ENCODE data around the gene UBE2E1. TPM values are rescaled to one million over a fixed set of nuclear protein-coding genes. Genes with fewer than 3 reads are reported as not detected.

Gene UBE2E1
- total RNA-seq, 2 donors from 2014 or later = 76.2 to 78.4 TPM

GRCh38 chr3:23778446-23778845, 27.3 kb upstream of the UBE2E1 start:
- Mint-ChIP-seq H3K4me1 (ENCODE audit: low read depth) (no peaks in the 10 kb centered on the region), H3K4me3 (no peak overlapping the region), H3K27ac (no peak overlapping the region), H3K9me3 (no peaks in the 10 kb centered on the region), H3K27me3 (ENCODE audit: low read depth) (peaks cover 17% of the 10 kb centered on the region), H3K36me3 (ENCODE audit: insufficient read depth in 2 of 2) (no peaks in the 10 kb centered on the region)
- DNase-seq (no peak), ATAC-seq (replicated peaks in 1 of 2) (no peak)

- ATAC-seq (replicated peaks in 1 of 2) = no peak
- H3K36me3 Mint-ChIP-seq (ENCODE audit: insufficient read depth in 2 of 2) = no peaks in the 10 kb centered on the region
- H3K4me1 Mint-ChIP-seq (ENCODE audit: low read depth) = no peaks in the 10 kb centered on the region
- H3K9me3 Mint-ChIP-seq = no peaks in the 10 kb centered on the region
- no peak overlapping the region for H3K27ac Mint-ChIP-seq
- no peak for DNase-seq
- H3K27me3 Mint-ChIP-seq (ENCODE audit: low read depth) = peaks cover 17% of the 10 kb centered on the region
- H3K4me3 Mint-ChIP-seq = no peak overlapping the region
Observed at GRCh38 chr3:23779841-23780240, 25.9 kb upstream of the UBE2E1 start.

- no peaks in the 10 kb centered on the region for H3K9me3 Mint-ChIP-seq
- DNase-seq (no peak), ATAC-seq (replicated peaks in 1 of 2) (no peak)
- H3K27ac Mint-ChIP-seq = no peak overlapping the region
- H3K36me3 Mint-ChIP-seq (ENCODE audit: insufficient read depth in 2 of 2) = no peaks in the 10 kb centered on the region
- H3K27me3 Mint-ChIP-seq (ENCODE audit: low read depth) = peaks cover 17% of the 10 kb centered on the region
- no peaks in the 10 kb centered on the region for H3K4me1 Mint-ChIP-seq (ENCODE audit: low read depth)
- no peak overlapping the region for H3K4me3 Mint-ChIP-seq
Observed at GRCh38 chr3:23781051-23781450, 24.7 kb upstream of the UBE2E1 start.

GRCh38 chr3:23781871-23782270, 23.9 kb upstream of the UBE2E1 start:
- H3K27ac Mint-ChIP-seq = no peak overlapping the region
- DNase-seq = no peak
- peaks cover 17% of the 10 kb centered on the region for H3K27me3 Mint-ChIP-seq (ENCODE audit: low read depth)
- no peaks in the 10 kb centered on the region for H3K9me3 Mint-ChIP-seq
- no peak overlapping the region for H3K4me3 Mint-ChIP-seq
- ATAC-seq (replicated peaks in 1 of 2) = no peak
- no peaks in the 10 kb centered on the region for H3K4me1 Mint-ChIP-seq (ENCODE audit: low read depth)
- no peaks in the 10 kb centered on the region for H3K36me3 Mint-ChIP-seq (ENCODE audit: insufficient read depth in 2 of 2)

- Mint-ChIP-seq H3K27me3 (ENCODE audit: low read depth) (peaks cover 24% of the 10 kb centered on the region), H3K36me3 (ENCODE audit: insufficient read depth in 2 of 2) (no peaks in the 10 kb centered on the region), H3K4me3 (no peak overlapping the region), H3K27ac (no peak overlapping the region), H3K4me1 (ENCODE audit: low read depth) (no peaks in the 10 kb centered on the region), H3K9me3 (no peaks in the 10 kb centered on the region)
- ATAC-seq (replicated peaks in 1 of 2) (no peak), DNase-seq (no peak)
Observed at GRCh38 chr3:23785097-23785645, 20.6 kb upstream of the UBE2E1 start.

GRCh38 chr3:23785882-23786281, 19.9 kb upstream of the UBE2E1 start:
- no peak for DNase-seq
- Mint-ChIP-seq H3K4me3 (no peak overlapping the region), H3K27ac (no peak overlapping the region), H3K36me3 (ENCODE audit: insufficient read depth in 2 of 2) (no peaks in the 10 kb centered on the region), H3K4me1 (ENCODE audit: low read depth) (no peaks in the 10 kb centered on the region), H3K9me3 (no peaks in the 10 kb centered on the region), H3K27me3 (ENCODE audit: low read depth) (peaks cover 24% of the 10 kb centered on the region)
- ATAC-seq (replicated peaks in 1 of 2) = no peak

- DNase-seq (no peak), ATAC-seq (replicated peaks in 1 of 2) (no peak)
- Mint-ChIP-seq H3K27ac (no peak overlapping the region), H3K4me1 (ENCODE audit: low read depth) (peaks cover 4% of the 10 kb centered on the region), H3K36me3 (ENCODE audit: insufficient read depth in 2 of 2) (no peaks in the 10 kb centered on the region), H3K9me3 (no peaks in the 10 kb centered on the region), H3K4me3 (no peak overlapping the region), H3K27me3 (ENCODE audit: low read depth) (peaks cover 30% of the 10 kb centered on the region)
Observed at GRCh38 chr3:23791678-23792077, 14.1 kb upstream of the UBE2E1 start.

GRCh38 chr3:23793528-23794134, 12.1 kb upstream of the UBE2E1 start:
- Mint-ChIP-seq H3K36me3 (ENCODE audit: insufficient read depth in 2 of 2) (no peaks in the 10 kb centered on the region), H3K4me1 (ENCODE audit: low read depth) (peaks cover 20% of the 10 kb centered on the region), H3K9me3 (no peaks in the 10 kb centered on the region), H3K4me3 (no peak overlapping the region), H3K27ac (no peak overlapping the region), H3K27me3 (ENCODE audit: low read depth) (peaks cover 34% of the 10 kb centered on the region)
- DNase-seq = no peak
- ATAC-seq (replicated peaks in 1 of 2) = peak; percentile 72 to 89

- Mint-ChIP-seq H3K4me3 (no peak overlapping the region), H3K27ac (no peak overlapping the region), H3K4me1 (ENCODE audit: low read depth) (peaks cover 20% of the 10 kb centered on the region), H3K9me3 (no peaks in the 10 kb centered on the region), H3K36me3 (ENCODE audit: insufficient read depth in 2 of 2) (no peaks in the 10 kb centered on the region), H3K27me3 (ENCODE audit: low read depth) (peaks cover 39% of the 10 kb centered on the region)
- no peak for DNase-seq
- ATAC-seq (replicated peaks in 1 of 2) = no peak
Observed at GRCh38 chr3:23795096-23795495, 10.7 kb upstream of the UBE2E1 start.

GRCh38 chr3:23796518-23796917, 9.2 kb upstream of the UBE2E1 start:
- H3K36me3 Mint-ChIP-seq (ENCODE audit: insufficient read depth in 2 of 2) = no peaks in the 10 kb centered on the region
- H3K4me1 Mint-ChIP-seq (ENCODE audit: low read depth) = peaks cover 20% of the 10 kb centered on the region
- no peak for DNase-seq
- peaks cover 32% of the 10 kb centered on the region for H3K27me3 Mint-ChIP-seq (ENCODE audit: low read depth)
- no peak for ATAC-seq (replicated peaks in 1 of 2)
- H3K27ac Mint-ChIP-seq = no peak overlapping the region
- H3K4me3 Mint-ChIP-seq = no peak overlapping the region
- H3K9me3 Mint-ChIP-seq = no peaks in the 10 kb centered on the region

- Mint-ChIP-seq H3K27ac (no peak overlapping the region), H3K4me1 (ENCODE audit: low read depth) (peaks cover 20% of the 10 kb centered on the region), H3K9me3 (no peaks in the 10 kb centered on the region), H3K4me3 (peak overlapping the region; percentile 19 to 27), H3K27me3 (ENCODE audit: low read depth) (peaks cover 26% of the 10 kb centered on the region), H3K36me3 (ENCODE audit: insufficient read depth in 2 of 2) (no peaks in the 10 kb centered on the region)
- ATAC-seq (replicated peaks in 1 of 2) (peak; percentile 70 to 75), DNase-seq (peak in 1 of 2 donors; percentile 16)
Observed at GRCh38 chr3:23797491-23797890, 8.3 kb upstream of the UBE2E1 start.

- Mint-ChIP-seq H3K27me3 (ENCODE audit: low read depth) (peaks cover 26% of the 10 kb centered on the region), H3K4me3 (no peak overlapping the region), H3K4me1 (ENCODE audit: low read depth) (peaks cover 20% of the 10 kb centered on the region), H3K36me3 (ENCODE audit: insufficient read depth in 2 of 2) (no peaks in the 10 kb centered on the region), H3K27ac (no peak overlapping the region), H3K9me3 (no peaks in the 10 kb centered on the region)
- DNase-seq (no peak), ATAC-seq (replicated peaks in 1 of 2) (no peak)
Observed at GRCh38 chr3:23798456-23798855, 7.3 kb upstream of the UBE2E1 start.

- H3K4me3 Mint-ChIP-seq = no peak overlapping the region
Observed at GRCh38 chr3:23798876-23799275, 6.9 kb upstream of the UBE2E1 start.

GRCh38 chr3:23800731-23801130, 5.0 kb upstream of the UBE2E1 start:
- ATAC-seq (replicated peaks in 1 of 2) = no peak
- no peak for DNase-seq
- Mint-ChIP-seq H3K4me1 (ENCODE audit: low read depth) (peaks cover 26% of the 10 kb centered on the region), H3K9me3 (no peaks in the 10 kb centered on the region), H3K27ac (no peak overlapping the region), H3K27me3 (ENCODE audit: low read depth) (peaks cover 41% of the 10 kb centered on the region), H3K4me3 (no peak overlapping the region), H3K36me3 (ENCODE audit: insufficient read depth in 2 of 2) (peaks cover 0 to 2% of the 10 kb centered on the region in 2 donors)

More at GRCh38 chr3:23798876-23799275, 6.9 kb upstream of the UBE2E1 start:
- Mint-ChIP-seq H3K36me3 (ENCODE audit: insufficient read depth in 2 of 2) (no peaks in the 10 kb centered on the region), H3K27me3 (ENCODE audit: low read depth) (peaks cover 27% of the 10 kb centered on the region), H3K27ac (no peak overlapping the region), H3K4me1 (ENCODE audit: low read depth) (peaks cover 20% of the 10 kb centered on the region), H3K9me3 (no peaks in the 10 kb centered on the region)
- ATAC-seq (replicated peaks in 1 of 2) (no peak), DNase-seq (no peak)

All from activated T-cell treated with anti-CD3 and anti-CD28 coated beads, Interleukin-2, amount 50 U/mL, for 72 hours (primary cell).